Stimulated activated CD4-positive, alpha-beta T cell treated with anti-CD3 and anti-CD28 coated beads, Interleukin-1b, Interleukin-23, amount 100 ng/mL, for 1 hour (primary cell): Measurements from ENCODE around the gene TUBGCP6.

ENCODE experiments used
- DNase-seq, 2 donors: peaks; one replicate each; pipeline ENCODE4 v3.0.0-alpha.2; 2020; ENCODE audit warnings: low read depth in 2 of 2

TUBGCP6 gene

GRCh38 chr22:50250555-50251476 is 6.0 kb upstream of the TUBGCP6 start, which contains the start of gene HDAC10:
Gene HDAC10, minus strand, starts transcription at chr22:50251265. Its CDS starts 233 bp downstream, at chr22:50251032.
- peak; percentile 50 to 58 for DNase-seq

DNA sequence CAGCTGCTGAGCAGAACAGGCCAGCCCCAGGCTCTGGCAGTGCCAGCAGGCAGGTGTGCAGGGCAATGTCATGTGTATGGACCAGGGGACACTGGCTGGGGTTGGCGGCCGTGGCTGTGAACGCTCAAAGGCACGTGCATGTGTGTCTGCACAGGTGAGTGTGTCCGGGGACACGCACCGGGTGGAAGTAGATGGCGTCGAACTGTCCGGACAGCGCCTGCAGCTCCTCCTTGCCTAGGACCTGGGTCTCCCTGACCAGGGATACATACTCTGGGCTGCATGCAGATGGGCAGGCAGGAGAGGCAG is 5.4 kb upstream of the TUBGCP6 start:
- DNase-seq: no peak

GRCh38 chr22:50249341-50250248 is 4.8 kb upstream of the TUBGCP6 start:
- no peak for DNase-seq

DNA sequence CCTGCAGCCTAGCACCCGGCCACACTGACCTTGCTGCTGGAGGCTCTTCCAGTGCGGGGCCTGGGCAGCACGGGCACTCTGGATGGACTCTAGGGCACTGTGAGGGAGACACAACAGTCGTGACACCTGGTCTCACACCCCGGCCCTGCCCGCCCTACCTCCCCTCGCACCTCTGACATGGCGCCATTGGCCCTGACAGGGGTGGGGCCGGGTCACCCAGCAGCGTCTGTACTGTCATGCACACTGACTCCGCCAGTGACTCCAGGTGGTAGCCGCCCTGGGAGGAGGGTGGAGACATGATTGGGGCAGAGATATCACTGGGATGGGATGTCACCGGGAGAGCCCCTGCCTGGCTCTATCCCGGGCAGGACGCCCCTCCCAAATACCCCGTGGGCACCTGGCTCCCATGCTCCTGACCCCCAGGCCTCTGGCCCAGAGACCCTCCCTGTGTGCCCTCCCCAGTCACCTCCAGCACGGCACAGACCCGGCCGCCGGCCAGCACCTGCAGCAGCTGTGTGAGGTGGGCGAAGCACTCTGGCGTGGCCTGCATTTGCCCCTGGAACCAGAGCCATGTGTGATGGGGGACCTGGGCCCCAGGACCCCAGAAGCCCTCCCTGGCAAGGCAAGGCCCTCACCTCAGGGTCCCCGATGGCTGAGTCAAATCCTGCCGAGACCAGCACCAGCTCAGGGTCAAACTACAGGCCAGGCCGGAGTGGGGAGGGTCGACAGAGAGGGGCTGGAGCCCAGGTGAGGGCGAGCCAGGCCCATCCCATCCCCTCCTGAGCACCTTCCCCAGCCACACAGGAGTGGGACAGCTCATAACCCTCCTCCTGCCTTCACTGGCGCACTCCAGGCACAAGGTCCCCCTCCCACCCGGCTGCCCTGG is 3.6 kb upstream of the TUBGCP6 start:
- no peak for DNase-seq

GRCh38 chr22:50247748-50248147 is 2.9 kb upstream of the TUBGCP6 start:
- no peak for DNase-seq

DNA sequence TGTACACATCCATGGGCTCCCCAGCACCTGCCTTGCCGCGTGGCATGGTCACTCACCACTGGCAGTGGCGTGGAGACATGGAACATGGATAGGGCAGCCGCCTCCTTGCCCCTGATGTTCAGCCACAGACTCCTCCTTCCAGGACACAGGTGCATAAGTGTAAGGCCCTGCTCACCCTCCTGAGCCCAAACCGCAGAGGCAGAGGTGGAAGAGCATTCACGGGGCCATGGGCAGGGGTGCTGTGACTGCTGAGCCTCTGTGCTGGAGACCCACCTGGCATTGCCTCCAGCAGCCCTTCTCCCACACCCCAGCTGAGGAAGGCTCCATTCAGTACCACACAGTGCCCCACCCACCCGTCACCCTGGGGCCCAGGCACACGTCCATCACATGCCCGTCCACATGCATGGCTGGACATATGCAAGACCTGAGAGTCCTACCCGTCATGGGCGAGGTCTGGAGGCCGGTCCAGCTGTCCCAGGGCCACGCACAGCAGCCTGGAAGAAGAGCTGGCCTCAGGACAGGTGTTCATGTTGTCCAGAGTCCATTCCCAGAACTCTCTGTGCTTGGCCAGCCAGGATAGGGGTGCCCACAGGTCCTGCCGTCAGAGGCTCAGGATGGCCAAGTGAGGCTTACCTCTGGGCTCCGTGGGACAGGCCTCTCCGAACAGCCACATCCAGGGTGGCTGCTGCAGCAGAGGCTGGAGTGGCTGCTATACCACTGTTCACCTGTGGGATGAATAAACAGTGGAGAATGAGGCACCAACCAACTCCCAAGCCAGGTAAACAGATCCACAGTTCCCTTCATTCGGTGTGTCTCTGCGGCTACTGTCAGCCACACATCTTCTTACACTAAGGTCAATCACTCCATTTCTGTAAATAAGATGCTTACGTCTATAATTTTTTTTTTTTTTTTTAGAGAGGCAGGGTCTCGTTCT is 1.7 kb upstream of the TUBGCP6 start:
- no peak for DNase-seq

DNA sequence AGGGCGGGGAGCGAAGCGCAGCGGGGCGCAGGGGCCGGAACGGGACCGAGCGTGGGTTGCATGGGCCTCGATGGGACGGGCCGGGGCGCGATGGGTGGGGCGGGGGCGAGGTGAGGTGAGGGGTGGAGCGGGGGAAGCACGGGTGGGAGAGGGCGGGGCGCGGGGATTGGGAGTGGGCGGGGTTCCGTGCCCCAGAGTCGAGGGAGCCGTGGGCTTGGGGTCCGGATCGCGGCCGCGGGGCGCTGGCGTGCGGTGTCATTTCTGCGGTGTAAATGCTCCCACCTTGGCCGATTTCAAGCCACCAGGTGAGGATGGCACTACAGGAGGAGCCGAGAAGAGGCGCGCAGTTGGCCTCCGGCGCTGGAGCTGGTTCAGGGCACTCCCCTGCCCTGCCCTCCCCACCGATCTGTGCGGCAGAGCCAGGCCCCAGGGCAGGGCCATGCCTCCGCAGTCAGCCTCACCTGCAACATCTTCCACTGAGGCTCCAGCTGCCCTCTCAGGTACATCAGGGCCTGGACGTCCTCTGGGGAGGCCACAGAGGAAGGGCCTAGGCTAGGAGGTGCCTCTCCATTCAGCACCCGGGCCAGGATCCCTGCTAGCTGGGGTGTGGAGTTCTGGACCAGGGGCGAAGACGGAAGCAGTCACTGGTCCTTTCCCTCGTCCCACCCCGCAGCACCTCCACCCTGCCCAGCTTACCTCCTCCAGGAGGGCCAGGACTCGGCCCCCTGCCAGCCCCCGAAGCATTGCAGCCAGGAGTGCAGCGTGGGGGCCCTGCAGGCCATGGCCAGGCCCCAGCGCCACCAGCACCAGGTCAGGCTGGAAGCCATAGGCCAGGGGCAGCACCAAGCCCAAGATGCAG is 620 bp upstream of the TUBGCP6 start:
- peak in 1 of 2 donors; percentile 29 for DNase-seq

DNA sequence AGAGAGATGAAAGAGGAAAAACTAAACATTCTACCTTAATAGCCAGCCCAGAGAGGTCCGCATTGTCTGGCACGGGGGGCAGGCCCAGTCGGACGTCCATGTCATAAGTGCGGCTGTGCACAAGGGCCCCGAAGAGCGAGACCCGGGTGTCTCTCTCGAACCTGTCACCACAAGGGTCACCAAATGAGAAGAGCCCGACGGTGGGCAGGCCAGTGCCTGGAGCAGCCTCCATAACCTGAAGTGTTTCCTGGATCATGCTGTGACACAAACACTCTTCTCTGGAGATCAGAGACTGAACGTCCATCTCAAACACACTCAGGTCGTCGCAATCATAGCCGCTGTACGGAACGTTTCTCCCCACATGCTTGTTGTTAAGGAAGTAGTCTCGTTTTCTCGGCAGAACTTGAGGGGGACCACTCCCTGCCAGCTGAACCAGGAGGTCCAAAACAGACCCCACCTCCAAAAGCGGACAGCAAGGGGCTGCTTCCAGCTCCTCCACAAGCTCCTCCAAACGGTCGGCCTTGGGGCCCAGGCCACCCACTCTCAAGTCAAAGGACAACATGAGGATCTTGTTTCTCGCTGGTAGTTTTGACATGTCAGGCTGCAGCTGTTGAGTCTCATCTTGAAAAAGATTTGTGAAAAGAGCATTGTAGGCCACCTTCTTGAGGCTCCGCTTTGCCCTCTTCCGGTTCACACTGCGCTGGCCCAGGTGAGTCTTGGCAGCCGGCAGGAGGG is 971 bp downstream of the TUBGCP6 start:
- no peak for DNase-seq

DNA sequence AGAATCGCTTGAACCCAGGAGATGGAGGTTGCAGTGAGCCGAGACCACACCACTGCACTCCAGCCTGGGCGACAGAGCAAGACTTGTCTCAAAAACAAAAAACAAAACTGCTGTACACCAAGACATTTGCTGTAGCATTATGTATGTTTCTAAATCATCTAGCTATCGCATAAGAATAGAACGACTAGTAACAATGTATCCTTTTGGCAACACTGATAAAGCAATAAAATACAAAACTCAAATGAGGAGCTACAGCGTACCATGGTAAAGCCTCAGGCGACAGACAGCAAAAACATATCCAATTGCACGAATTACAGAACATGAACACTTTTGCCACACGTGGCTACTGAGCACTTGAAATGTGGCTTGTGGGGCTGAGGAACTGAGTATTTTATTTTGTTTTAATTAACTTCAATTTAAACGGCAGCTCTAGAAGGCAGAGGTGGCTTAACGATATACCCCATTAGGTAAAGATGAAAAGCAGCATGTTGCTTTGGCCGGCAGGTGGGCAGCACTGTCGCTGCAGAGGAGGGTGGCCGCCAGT is 2.3 kb downstream of the TUBGCP6 start:
- DNase-seq: no peak

DNA sequence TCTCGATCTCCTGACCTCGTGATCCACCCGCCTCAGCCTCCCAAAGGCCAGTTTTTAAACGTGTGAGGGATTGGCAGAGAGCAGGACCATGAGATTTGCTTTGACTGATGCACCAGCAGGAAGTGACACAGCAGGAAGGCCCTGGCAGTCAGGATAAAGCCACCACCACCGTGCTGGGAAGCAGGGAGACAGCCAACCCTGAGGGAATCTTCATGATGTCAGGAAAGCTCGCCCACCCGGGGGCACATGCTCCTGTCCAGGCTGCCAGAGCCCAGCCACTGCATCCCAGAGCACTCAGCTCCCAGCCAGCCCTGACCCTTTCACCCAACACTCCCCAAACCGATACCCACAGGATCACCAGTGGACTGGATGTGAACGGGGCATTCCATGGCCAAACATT is 6.1 kb downstream of the TUBGCP6 start:
- DNase-seq: no peak

- no peak for DNase-seq
These were observed 8.0 kb downstream of the TUBGCP6 start for GRCh38 chr22:50236731-50237409.

- no peak for DNase-seq
These were observed 11.6 kb downstream of the TUBGCP6 start for GRCh38 chr22:50233223-50233622.

DNA sequence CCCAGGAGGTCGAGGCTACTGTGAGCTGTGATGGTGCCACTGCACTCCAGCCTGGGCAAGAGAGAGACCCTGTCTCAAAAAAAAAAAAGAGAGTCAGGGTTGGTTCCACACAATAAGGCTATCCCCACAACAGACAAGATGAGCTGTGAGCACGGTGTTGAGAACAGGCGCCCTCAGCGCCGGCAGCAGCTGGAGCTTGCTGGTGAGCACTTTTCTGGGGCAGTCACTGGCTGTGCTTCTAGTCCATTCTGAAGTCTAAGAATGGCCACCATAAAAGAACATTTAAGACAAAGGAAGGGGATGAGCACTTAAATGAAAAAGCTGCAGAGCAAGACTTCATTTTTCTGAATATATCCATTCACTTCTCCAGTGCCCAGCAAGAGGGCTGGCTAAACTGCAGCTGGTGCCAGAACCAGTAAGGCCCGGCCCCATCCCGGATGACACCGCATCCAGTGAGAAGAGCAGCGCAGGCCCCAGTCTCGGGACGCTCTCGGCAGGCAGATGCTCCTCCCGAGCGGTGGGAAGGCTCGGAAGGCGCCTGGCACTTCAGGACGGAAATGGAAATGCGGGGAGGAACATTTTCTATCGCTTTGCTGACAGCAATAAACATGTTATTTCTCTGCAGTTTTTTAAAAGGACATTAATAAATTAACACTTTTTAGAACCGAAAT is 12.2 kb downstream of the TUBGCP6 start:
- DNase-seq: no peak

GRCh38 chr22:50229370-50229769 is 15.5 kb downstream of the TUBGCP6 start:
- DNase-seq: no peak

DNA sequence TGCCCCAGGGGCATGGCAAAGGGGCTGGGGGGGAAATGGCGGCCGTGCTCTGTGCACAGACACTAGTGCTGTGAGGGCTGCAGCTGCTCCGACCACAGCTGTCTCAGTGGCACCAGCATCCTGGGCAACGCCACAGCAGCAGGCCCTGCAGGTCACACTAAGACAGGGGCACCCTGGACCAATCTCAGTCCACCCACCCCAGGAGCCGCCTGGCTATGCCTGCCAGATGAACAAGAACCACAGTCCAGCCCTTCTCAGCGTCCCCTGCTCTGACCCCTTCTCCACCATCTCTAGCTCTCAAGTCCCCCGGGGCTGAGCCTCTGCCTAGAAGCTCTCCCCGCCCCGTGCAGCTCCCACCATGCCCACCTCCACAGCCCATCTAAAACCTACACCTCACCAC is 16.5 kb downstream of the TUBGCP6 start:
- DNase-seq: no peak

DNA sequence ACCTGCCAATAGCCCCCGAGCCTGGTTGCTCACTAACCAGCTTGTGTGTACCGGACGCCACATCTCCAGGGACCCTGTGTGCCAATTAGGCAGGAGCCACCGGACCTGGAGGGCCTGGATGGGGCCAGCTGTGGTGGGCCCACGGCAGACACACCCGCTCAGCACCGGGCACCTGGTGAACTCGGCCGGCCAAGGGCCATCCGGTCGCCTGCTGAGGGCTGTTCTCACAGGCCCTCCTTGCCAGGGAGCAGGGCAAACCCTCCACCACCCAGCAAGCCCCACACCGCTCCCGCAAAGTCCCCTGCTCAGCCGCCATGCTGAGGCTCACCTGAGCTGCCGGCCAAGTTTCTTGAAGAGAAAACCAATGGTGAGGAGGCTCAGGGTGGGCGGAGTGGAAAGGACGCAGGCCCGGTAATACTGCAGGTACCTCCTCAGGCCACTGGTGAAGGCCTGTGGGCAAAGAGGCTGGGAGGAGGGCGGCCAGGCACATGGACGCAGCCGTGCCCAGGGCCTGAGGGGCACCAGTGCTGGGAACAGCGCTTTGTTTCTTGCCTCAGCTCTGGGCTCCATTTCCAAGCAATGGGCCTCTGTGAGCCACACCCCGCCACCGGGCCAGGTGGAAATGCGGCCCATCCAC is 17.1 kb downstream of the TUBGCP6 start:
- DNase-seq: no peak

DNA sequence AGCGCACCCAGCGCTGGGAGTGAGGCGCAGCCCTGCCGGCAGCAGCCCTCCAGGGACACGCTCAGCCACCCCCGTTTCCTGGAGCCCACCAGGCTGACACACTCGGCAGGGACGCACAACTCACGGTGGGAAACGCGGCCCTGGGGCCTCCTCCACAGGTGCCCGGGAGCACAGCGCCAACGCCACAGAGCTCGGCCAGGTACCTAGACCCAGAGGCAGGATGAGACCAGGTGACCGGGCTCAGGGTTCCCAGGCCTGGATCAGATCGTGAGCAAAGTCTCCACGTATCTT is 18.0 kb downstream of the TUBGCP6 start:
- no peak for DNase-seq
